ENCODE measurements around the gene ZC2HC1B. TPM values are rescaled to one million over a fixed set of nuclear protein-coding genes. Genes with fewer than 3 reads are reported as not detected.

The ZC2HC1B gene
- total and polyA plus RNA-seq, 2 experiments from 2014 or later: not detected

DNA sequence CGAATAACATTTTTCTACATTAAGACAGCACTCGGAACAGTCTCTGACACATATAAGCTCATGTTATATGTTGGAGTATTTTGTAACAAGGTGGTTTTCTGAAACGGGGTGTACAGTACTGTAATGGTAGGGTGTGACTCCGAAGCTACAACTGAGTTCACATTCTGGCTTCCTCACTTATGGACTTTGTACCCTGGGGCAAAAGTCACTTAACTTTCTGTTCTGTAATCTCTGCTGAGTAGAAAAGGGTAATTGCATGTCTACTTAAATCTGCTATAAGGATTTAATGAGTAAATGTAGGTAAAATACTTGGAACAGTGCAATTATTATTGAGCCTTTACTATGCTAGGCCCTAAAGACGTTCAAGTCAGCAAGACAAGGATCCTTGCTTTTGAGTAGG is 25.9 kb upstream of the ZC2HC1B start:
- Histone ChIP-seq H3K4me3 (no peak overlapping the region), H3K36me3 (replicated peaks; ENCODE audit: insufficient read depth, low read depth) (no peaks in the 10 kb centered on the region), H3K27ac (peak overlapping the region; percentile 66), H4K20me1 (ENCODE audit: insufficient read depth, poor library complexity, severe bottlenecking) (no peaks in the 10 kb centered on the region), H3K27me3 (no peaks in the 10 kb centered on the region), H3K79me2 (peaks cover under 1% of the 10 kb centered on the region), H3K4me2 (peak overlapping the region; percentile 2), H3K9me3 (ENCODE audit: low read depth) (no peaks in the 10 kb centered on the region), H3K9me2 (replicated peaks; ENCODE audit: insufficient read depth) (no peaks in the 10 kb centered on the region), H2AFZ (no peak overlapping the region), H3K4me1 (ENCODE audit: insufficient read depth) (peaks cover 18% of the 10 kb centered on the region)
- WGBS (ENCODE audit: low lambda C conversion rate, missing lambda C conversion rate): 56% methylated on average over 5 of the region's 5 CpGs
- peak; percentile 58 for DNase-seq (ENCODE audit: low spot score)
- TF ChIP-seq, protein P1, sequence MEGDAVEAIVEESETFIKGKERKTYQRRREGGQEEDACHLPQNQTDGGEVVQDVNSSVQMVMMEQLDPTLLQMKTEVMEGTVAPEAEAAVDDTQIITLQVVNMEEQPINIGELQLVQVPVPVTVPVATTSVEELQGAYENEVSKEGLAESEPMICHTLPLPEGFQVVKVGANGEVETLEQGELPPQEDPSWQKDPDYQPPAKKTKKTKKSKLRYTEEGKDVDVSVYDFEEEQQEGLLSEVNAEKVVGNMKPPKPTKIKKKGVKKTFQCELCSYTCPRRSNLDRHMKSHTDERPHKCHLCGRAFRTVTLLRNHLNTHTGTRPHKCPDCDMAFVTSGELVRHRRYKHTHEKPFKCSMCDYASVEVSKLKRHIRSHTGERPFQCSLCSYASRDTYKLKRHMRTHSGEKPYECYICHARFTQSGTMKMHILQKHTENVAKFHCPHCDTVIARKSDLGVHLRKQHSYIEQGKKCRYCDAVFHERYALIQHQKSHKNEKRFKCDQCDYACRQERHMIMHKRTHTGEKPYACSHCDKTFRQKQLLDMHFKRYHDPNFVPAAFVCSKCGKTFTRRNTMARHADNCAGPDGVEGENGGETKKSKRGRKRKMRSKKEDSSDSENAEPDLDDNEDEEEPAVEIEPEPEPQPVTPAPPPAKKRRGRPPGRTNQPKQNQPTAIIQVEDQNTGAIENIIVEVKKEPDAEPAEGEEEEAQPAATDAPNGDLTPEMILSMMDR (IDR thresholded peaks at IDR 0.05; ENCODE audit: poor library complexity): no peak
- TF ChIP-seq EZH2 (IDR thresholded peaks at IDR 0.05; ENCODE audit: borderline replicate concordance) (no peak), EZH2phosphoT487 (IDR thresholded peaks at IDR 0.05; ENCODE audit: low read depth, severe bottlenecking, unreplicated experiment) (no peak)

DNA sequence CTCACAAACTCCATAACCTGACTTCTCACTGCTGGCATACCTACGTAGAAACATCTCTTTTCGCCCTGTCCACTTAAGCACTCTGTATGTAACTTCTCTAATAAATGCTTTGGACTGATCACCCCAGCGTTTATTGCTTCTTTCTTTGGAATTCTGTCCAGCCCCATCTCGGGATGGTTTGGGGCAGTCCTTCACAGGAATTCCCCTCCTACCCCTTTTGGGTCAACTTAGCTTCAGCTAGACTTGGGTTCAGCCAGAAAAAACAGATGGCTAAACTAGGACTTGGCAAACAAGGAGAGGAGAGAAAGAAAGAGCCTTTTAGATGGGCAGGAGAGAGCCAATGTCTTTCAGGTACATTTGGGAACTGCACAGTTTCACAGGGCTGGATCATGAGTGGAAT is 25.1 kb upstream of the ZC2HC1B start:
- H2AFZ ChIP-seq: no peak overlapping the region
- WGBS (ENCODE audit: low lambda C conversion rate, missing lambda C conversion rate): 77% methylated on average over 4 of the region's 4 CpGs
- H3K4me1 ChIP-seq (ENCODE audit: insufficient read depth): peaks cover 18% of the 10 kb centered on the region
- H3K9me3 ChIP-seq (ENCODE audit: low read depth): no peaks in the 10 kb centered on the region
- peak overlapping the region; percentile 2 for H3K4me2 ChIP-seq
- H3K27ac ChIP-seq: peak overlapping the region; percentile 66
- no peaks in the 10 kb centered on the region for H3K27me3 ChIP-seq
- TF ChIP-seq EZH2phosphoT487 (IDR thresholded peaks at IDR 0.05; ENCODE audit: low read depth, severe bottlenecking, unreplicated experiment): no peak
- TF ChIP-seq, protein P1 (IDR thresholded peaks at IDR 0.05; ENCODE audit: poor library complexity): no peak
- TF ChIP-seq EZH2 (IDR thresholded peaks at IDR 0.05; ENCODE audit: borderline replicate concordance): no peak
- H4K20me1 ChIP-seq (ENCODE audit: insufficient read depth, poor library complexity, severe bottlenecking): no peaks in the 10 kb centered on the region
- no peak overlapping the region for H3K4me3 ChIP-seq
- no peaks in the 10 kb centered on the region for H3K36me3 ChIP-seq (replicated peaks; ENCODE audit: insufficient read depth, low read depth)
- no peaks in the 10 kb centered on the region for H3K9me2 ChIP-seq (replicated peaks; ENCODE audit: insufficient read depth)
- peaks cover 9% of the 10 kb centered on the region for H3K79me2 ChIP-seq
- no peak for DNase-seq (ENCODE audit: low spot score)

DNA sequence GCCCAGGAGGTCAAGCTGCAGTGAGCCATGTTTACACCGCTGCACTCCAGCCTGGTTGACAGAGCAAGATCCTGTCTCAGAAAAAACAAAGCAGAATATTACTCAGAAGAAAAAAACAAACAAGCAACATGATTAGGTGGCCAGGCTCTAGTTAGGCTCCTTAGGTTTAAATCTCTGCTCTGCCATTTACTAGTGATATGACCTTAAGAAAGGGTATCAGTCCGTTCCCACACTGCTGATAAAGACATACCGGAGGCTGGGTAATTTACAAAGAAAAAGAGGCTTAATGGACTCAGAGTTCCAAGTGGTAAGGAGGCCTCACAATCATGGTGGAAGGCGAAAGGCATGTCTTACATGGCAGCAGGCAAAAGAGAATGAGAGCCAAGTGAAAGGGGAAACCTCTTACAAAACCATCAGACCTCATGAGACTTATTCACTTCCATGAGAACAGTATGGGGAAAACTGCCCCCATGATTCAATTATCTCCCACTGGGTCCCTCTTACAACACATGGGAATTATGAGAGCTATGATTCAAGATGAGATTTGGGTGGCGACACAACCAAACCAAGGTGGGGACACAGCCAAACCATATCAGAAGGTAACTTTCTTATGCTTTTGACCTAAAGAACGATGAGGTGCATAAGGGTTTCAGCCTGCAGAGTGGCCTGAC is 23.5 kb upstream of the ZC2HC1B start:
- H2AFZ ChIP-seq: no peak overlapping the region
- TF ChIP-seq EZH2phosphoT487 (IDR thresholded peaks at IDR 0.05; ENCODE audit: low read depth, severe bottlenecking, unreplicated experiment) (no peak), EZH2 (IDR thresholded peaks at IDR 0.05; ENCODE audit: borderline replicate concordance) (no peak)
- TF ChIP-seq, protein P1 (IDR thresholded peaks at IDR 0.05; ENCODE audit: poor library complexity): no peak
- no peaks in the 10 kb centered on the region for H3K27me3 ChIP-seq
- peaks cover 18% of the 10 kb centered on the region for H3K4me1 ChIP-seq (ENCODE audit: insufficient read depth)
- no peaks in the 10 kb centered on the region for H4K20me1 ChIP-seq (ENCODE audit: insufficient read depth, poor library complexity, severe bottlenecking)
- H3K9me2 ChIP-seq (replicated peaks; ENCODE audit: insufficient read depth): no peaks in the 10 kb centered on the region
- no peak overlapping the region for H3K4me3 ChIP-seq
- no peak for DNase-seq (ENCODE audit: low spot score)
- no peaks in the 10 kb centered on the region for H3K9me3 ChIP-seq (ENCODE audit: low read depth)
- peaks cover 21% of the 10 kb centered on the region for H3K79me2 ChIP-seq
- 78% methylated on average over 6 of the region's 6 CpGs for WGBS (ENCODE audit: low lambda C conversion rate, missing lambda C conversion rate)
- no peak overlapping the region for H3K4me2 ChIP-seq
- H3K27ac ChIP-seq: no peak overlapping the region
- no peaks in the 10 kb centered on the region for H3K36me3 ChIP-seq (replicated peaks; ENCODE audit: insufficient read depth, low read depth)
